GM23248 (cell line): ENCODE results near the gene MAP1S. TPM values are rescaled to one million over a fixed set of nuclear protein-coding genes. Genes with fewer than 3 reads are reported as not detected.
A peak's percentile ranks its signal among the peaks of the same experiment; 100 is the strongest.

Experiments
- DNase-seq: peaks from one replicate; pipeline ENCODE4 v3.0.0-alpha.2; 2015
- H2AFZ ChIP-seq: fragments of 200-600 bp; sonication (generic); 2 replicates; pipeline ENCODE4 v1.6.1; 2016; ENCODE audit warnings: antibody characterized with exemption
- H3F3A ChIP-seq: fragments of 200-600 bp; sonication (generic); 2 replicates; pipeline ENCODE4 v1.6.1; 2016; ENCODE audit warnings: mild to moderate bottlenecking, antibody characterized with exemption, mixed run types; ENCODE audit not compliant: insufficient read depth
- H3K27ac ChIP-seq: fragments of 200-600 bp; sonication (generic); 2 replicates; pipeline ENCODE4 v1.5.1; 2016; ENCODE audit warnings: mild to moderate bottlenecking
- H3K27me3 ChIP-seq: fragments of 200-600 bp; sonication (generic); replicated peaks from 2 replicates; pipeline ENCODE4 v1.6.1; 2016; ENCODE audit warnings: mild to moderate bottlenecking; ENCODE audit not compliant: insufficient read depth
- H3K36me3 ChIP-seq: fragments of 200-600 bp; sonication (generic); 2 replicates; pipeline ENCODE4 v1.6.1; 2016; ENCODE audit warnings: low read depth, mild to moderate bottlenecking
- H3K4me1 ChIP-seq: fragments of 200-600 bp; sonication (generic); 2 replicates; pipeline ENCODE4 v1.6.1; 2016; ENCODE audit warnings: mild to moderate bottlenecking; ENCODE audit not compliant: insufficient read depth
- H3K4me2 ChIP-seq: fragments of 200-600 bp; sonication (generic); one replicate; pipeline ENCODE4 v1.6.1; 2016; ENCODE audit warnings: mild to moderate bottlenecking; ENCODE audit not compliant: unreplicated experiment
- H3K4me3 ChIP-seq: fragments of 200-600 bp; sonication (generic); 2 replicates; pipeline ENCODE4 v1.5.1; 2016; ENCODE audit warnings: mild to moderate bottlenecking
- H3K79me2 ChIP-seq: fragments of 200-600 bp; sonication (generic); 2 replicates; pipeline ENCODE4 v1.6.1; 2016; ENCODE audit warnings: mild to moderate bottlenecking; ENCODE audit not compliant: insufficient read depth
- H3K9ac ChIP-seq: fragments of 200-600 bp; sonication (generic); 2 replicates; pipeline ENCODE4 v1.6.1; 2016; ENCODE audit warnings: mild to moderate bottlenecking
- H3K9me2 ChIP-seq: fragments of 200-600 bp; sonication (generic); 2 replicates; pipeline ENCODE4 v1.6.1; 2016; ENCODE audit warnings: mixed run types, mild to moderate bottlenecking, moderate library complexity; ENCODE audit not compliant: insufficient read depth
- H3K9me3 ChIP-seq: fragments of 200-600 bp; sonication (generic); one replicate; pipeline ENCODE4 v1.6.1; 2017; ENCODE audit warnings: low read depth
- H4K20me1 ChIP-seq: fragments of 200-600 bp; sonication (generic); 2 replicates; pipeline ENCODE4 v1.6.0; 2016; ENCODE audit not compliant: insufficient read depth
- EZH2 ChIP-seq: fragments of 200-600 bp; sonication (generic); IDR thresholded peaks from 2 replicates; pipeline ENCODE4 v1.6.1; 2018; ENCODE audit warnings: antibody characterized with exemption, mild to moderate bottlenecking; ENCODE audit not compliant: insufficient read depth, poor library complexity, severe bottlenecking
- EZH2phosphoT487 ChIP-seq: fragments of 200-600 bp; sonication (generic); IDR thresholded peaks from 2 replicates; pipeline ENCODE4 v1.6.1; 2018; ENCODE audit warnings: antibody characterized with exemption, moderate library complexity, mild to moderate bottlenecking, low read depth; ENCODE audit not compliant: insufficient read depth
- WGBS, 2 experiments: methylation state at CpG; one replicate each; pipeline ENCODE4 v1.1.6; 2015 to 2017; ENCODE audit warnings: low lambda C conversion rate in 2 of 2, low coverage in 1 of 2; ENCODE audit errors: missing lambda C conversion rate in 2 of 2; 5-methylcytosine and 5-hydroxymethylcytosine counted together
- in situ Hi-C: fragments of 300-500 bp; cut with MboI; formaldehyde crosslinking; loops from 2 replicates; pipeline ENCODE4 v1.15.0; 2020
- polyA plus RNA-seq: library from polyadenylated mRNA; unstranded; fragments of >200 nt; fragmentation: Nextera tagmentation; extraction: Ambion mirVana; gene quantifications from 2 replicates; pipeline ENCODE4 v1.2.1, GENCODE V29; 2016
- total RNA-seq: library from RNA; depleted of rRNA; stranded (reverse); fragments of >200 nt; shearing (Covaris generic); gene quantifications from 2 replicates; pipeline ENCODE4 v1.2.3, GENCODE V29; 2014

The MAP1S gene
- total and polyA plus RNA-seq, 2 experiments from 2014 or later: 37.1 to 44.8 TPM

DNA sequence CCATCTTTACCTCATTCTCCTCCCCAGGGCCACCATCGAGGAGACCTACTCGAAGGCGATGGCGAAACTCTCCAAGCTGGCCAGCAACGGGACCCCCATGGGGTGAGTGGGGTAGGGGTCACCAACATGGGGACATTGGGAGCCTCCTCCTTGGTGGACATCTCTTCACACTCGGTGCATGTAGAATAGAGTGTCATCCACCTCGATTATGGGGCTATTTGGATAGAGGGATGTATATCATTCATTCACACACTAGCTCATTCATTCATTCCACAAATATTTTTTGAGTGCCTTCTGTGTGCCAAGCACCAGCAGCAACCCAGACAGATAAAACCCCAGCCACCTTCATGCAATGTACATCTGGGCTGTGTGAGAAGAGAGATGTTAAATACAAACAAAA lies 45.1 kb downstream of the MAP1S start:
- H3K36me3 ChIP-seq: no peaks in the 10 kb centered on the region
- DNase-seq: no peak
- in situ Hi-C loops: no loop called here
- no peaks in the 10 kb centered on the region for H3F3A ChIP-seq
- H4K20me1 ChIP-seq: no peaks in the 10 kb centered on the region
- no peak overlapping the region for H3K4me2 ChIP-seq
- H3K9me2 ChIP-seq: no peaks in the 10 kb centered on the region
- H3K27me3 ChIP-seq: no peaks in the 10 kb centered on the region
- H3K4me1 ChIP-seq: no peaks in the 10 kb centered on the region
- H2AFZ ChIP-seq: no peak overlapping the region
- H3K79me2 ChIP-seq: no peaks in the 10 kb centered on the region
- no peak overlapping the region for H3K27ac ChIP-seq
- no peak for TF ChIP-seq EZH2phosphoT487
- TF ChIP-seq EZH2: no peak
- H3K9me3 ChIP-seq: no peaks in the 10 kb centered on the region
- no peak overlapping the region for H3K4me3 ChIP-seq
- WGBS, 2 experiments: 78 to 79% methylated on average over 7 of the region's 7 CpGs
- no peak overlapping the region for H3K9ac ChIP-seq

DNA sequence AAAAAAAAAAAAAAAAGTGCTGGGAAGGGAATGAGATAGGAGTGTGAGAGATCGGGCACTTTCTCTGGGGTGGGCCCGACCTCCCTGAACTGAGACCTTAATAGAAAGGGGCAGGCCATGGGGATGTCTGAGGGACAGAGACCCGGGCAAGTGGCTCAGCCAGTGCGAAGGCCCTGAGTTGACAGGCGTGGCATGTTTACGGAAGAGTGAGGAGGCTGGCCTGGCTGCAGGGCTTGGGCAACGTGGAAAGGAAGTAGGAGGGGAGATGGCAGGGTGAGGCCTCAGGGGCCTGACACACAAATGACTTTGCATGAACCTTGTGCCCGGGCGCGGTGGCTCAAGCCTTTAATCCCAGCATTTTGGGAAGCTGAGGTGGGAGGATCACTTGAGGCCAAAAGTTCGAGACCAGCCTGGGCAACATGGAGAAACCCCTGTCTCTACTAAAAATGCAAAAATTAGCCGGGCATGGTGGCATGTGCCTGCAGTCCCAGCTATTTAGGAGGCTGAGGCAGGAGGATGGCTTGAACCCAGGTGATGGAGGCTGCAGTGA lies 45.9 kb downstream of the MAP1S start:
- Histone ChIP-seq H3K4me2 (no peak overlapping the region), H3F3A (no peaks in the 10 kb centered on the region), H3K4me3 (no peak overlapping the region), H3K9me2 (no peaks in the 10 kb centered on the region), H4K20me1 (no peaks in the 10 kb centered on the region), H3K9me3 (no peaks in the 10 kb centered on the region), H3K4me1 (no peaks in the 10 kb centered on the region), H3K27me3 (no peaks in the 10 kb centered on the region), H3K79me2 (no peaks in the 10 kb centered on the region), H3K36me3 (no peaks in the 10 kb centered on the region), H2AFZ (no peak overlapping the region), H3K27ac (no peak overlapping the region), H3K9ac (no peak overlapping the region)
- DNase-seq: no peak
- no peak for TF ChIP-seq EZH2phosphoT487
- no peak for TF ChIP-seq EZH2
- in situ Hi-C loops: no loop called here
- WGBS, 2 experiments: 87 to 89% methylated on average over 12 of the region's 12 CpGs

DNA sequence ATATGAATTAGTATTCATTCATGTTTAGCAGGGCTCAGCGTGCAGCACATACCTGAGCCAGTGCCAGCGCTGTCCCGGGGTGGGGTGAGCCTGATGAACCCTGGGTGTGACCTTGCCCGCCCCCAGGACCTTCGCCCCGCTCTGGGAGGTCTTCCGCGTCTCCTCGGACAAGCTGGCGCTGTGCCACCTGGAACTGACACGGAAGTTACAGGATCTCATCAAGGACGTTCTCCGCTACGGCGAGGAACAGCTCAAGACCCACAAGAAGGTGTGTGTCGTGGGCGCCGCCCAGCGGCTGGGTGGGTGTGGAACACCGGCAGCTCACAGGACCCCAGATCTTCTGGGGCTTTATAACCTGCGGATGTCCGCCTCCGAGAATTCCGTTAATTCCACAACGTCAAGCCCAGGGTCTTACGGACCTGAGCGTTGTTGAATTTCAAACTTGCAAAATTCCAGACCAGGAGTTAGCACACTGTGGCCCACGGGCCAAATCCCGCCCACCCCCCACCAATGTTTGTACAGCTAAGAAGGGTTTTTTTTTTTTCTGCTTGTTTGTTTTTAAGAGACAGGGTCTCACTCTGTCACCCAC lies 47.4 kb downstream of the MAP1S start:
- Histone ChIP-seq H2AFZ (peak overlapping the region; percentile 38; the same call in 1 of the 2 replicates), H3K9ac (no peak overlapping the region)

DNA sequence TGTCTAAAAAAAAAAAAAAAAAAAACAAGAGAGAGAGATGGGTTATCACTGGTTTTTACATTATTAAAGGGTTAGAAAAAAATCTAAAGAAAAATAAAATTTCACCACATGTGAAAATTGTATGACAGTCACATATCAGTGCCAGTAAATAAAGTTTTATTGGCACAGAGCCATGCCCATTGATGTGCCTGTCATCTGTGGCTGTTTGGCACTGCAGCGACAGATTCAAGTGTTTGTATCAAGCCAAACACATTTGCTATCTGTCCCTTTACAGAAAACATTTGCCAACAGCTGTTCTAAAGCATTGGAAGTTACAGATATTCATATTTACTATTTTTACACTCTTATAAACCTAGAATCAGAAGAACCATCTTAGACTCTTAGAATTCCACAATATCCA lies 48.3 kb downstream of the MAP1S start:
- H4K20me1 ChIP-seq: no peaks in the 10 kb centered on the region
- H3K4me3 ChIP-seq: no peak overlapping the region
- H3K9me3 ChIP-seq: no peaks in the 10 kb centered on the region
- in situ Hi-C loops: no loop called here
- H3K4me1 ChIP-seq: no peaks in the 10 kb centered on the region
- H3F3A ChIP-seq: no peaks in the 10 kb centered on the region
- no peak overlapping the region for H3K9ac ChIP-seq
- H2AFZ ChIP-seq: no peak overlapping the region
- no peak for TF ChIP-seq EZH2
- no peak for TF ChIP-seq EZH2phosphoT487
- H3K4me2 ChIP-seq: no peak overlapping the region
- H3K79me2 ChIP-seq: no peaks in the 10 kb centered on the region
- no peaks in the 10 kb centered on the region for H3K9me2 ChIP-seq
- DNase-seq: no peak
- H3K27me3 ChIP-seq: no peaks in the 10 kb centered on the region
- H3K27ac ChIP-seq: no peak overlapping the region
- H3K36me3 ChIP-seq: no peaks in the 10 kb centered on the region
- 3 to 4% methylated on average over 1 of the region's 1 CpG for WGBS, 2 experiments

More for the DNA sequence above, 47.4 kb downstream of the MAP1S start:
- Histone ChIP-seq H3K36me3 (no peaks in the 10 kb centered on the region), H3K4me3 (peak overlapping the region; percentile 58), H3F3A (no peaks in the 10 kb centered on the region), H3K4me2 (peak overlapping the region; percentile 65), H3K4me1 (no peaks in the 10 kb centered on the region), H4K20me1 (no peaks in the 10 kb centered on the region), H3K27ac (no peak overlapping the region), H3K27me3 (no peaks in the 10 kb centered on the region), H3K9me2 (no peaks in the 10 kb centered on the region), H3K79me2 (no peaks in the 10 kb centered on the region), H3K9me3 (no peaks in the 10 kb centered on the region)
- no peak for TF ChIP-seq EZH2
- TF ChIP-seq EZH2phosphoT487: no peak
- 15 to 16% methylated on average over 29 of the region's 29 CpGs for WGBS, 2 experiments
- DNase-seq: peak; percentile 85
- in situ Hi-C loops: no loop called here
